SU-DHL-6 (cell line): ENCODE data around the gene SRPK2.

Experiments used
- EZH2phosphoT487 ChIP-seq: fragments of 200-600 bp; sonication (generic), shearing (Covaris generic); conservative IDR thresholded peaks from 2 replicates; pipeline ENCODE4 v1.6.1; 2018; ENCODE audit warnings: mild to moderate bottlenecking, antibody characterized with exemption, low read length, moderate library complexity, mixed read lengths
- TF ChIP-seq, protein P1 (sequence below): fragments of 200-600 bp; sonication (generic); IDR thresholded peaks from one replicate; pipeline ENCODE4 v1.5.1; 2017; ENCODE audit warnings: antibody characterized with exemption, mild to moderate bottlenecking, low read length, moderate library complexity; ENCODE audit not compliant: insufficient read depth, poor library complexity, severe bottlenecking

DNA sequence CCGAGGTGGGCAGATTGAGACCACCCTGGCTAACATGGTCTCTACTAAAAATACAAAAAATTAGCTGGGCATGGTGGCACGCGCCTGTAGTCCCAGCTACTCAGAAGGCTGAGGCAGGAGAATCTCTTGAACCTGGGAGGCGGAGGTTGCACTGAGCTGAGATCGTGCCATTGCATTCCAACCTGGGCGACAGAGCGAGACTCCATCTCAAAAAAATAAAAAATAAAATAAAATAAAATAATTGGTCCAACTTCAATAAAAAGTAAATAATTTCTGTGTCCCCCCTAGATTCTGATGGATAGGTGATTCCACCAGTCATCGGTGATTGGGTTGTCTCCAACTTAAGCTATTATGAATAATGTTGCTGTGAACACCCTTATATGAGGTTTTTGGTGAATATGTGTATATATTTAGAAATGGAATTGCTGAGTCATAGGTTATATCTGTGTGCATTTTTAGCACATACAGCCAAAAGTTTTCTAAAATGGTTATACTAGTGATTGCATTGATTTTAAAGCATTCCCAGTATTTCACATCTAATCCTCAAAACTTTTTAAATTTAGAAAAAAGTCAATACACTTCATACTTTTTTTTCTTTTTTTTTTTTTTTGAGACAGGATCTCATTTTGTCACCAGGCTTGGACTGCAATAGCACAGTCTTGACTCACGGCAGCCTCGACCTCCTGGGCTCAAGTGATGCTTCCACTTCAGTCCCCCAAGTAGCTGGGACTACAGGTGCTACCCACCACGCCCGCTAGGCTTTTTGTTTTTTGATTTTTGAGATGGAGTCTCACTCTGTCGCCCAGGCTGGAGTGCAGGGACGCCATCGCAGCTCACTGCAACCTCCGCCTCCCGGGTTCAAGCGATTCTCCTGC, 13.7 kb upstream of the SRPK2 start:
- TF ChIP-seq, protein P1, sequence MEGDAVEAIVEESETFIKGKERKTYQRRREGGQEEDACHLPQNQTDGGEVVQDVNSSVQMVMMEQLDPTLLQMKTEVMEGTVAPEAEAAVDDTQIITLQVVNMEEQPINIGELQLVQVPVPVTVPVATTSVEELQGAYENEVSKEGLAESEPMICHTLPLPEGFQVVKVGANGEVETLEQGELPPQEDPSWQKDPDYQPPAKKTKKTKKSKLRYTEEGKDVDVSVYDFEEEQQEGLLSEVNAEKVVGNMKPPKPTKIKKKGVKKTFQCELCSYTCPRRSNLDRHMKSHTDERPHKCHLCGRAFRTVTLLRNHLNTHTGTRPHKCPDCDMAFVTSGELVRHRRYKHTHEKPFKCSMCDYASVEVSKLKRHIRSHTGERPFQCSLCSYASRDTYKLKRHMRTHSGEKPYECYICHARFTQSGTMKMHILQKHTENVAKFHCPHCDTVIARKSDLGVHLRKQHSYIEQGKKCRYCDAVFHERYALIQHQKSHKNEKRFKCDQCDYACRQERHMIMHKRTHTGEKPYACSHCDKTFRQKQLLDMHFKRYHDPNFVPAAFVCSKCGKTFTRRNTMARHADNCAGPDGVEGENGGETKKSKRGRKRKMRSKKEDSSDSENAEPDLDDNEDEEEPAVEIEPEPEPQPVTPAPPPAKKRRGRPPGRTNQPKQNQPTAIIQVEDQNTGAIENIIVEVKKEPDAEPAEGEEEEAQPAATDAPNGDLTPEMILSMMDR: no peak
- no peak for TF ChIP-seq EZH2phosphoT487
